ENCODE data around the gene TNFRSF12A. TPM values are rescaled to one million over a fixed set of nuclear protein-coding genes. Genes with fewer than 3 reads are reported as not detected.

The TNFRSF12A gene
- total RNA-seq, 6 experiments from 2014 or later = 392 to 451 (median 429) TPM

GRCh38 chr16:3026003-3026378, 5.8 kb downstream of the TNFRSF12A start:
- Mint-ChIP-seq H3K27me3 (ENCODE audit: insufficient read depth) (peaks cover 64% of the 10 kb centered on the region), H3K4me3 (no peak overlapping the region), H3K4me1 (ENCODE audit: low read depth) (peaks cover 33% of the 10 kb centered on the region), H3K9me3 (peaks cover 11% of the 10 kb centered on the region), H3K27ac (peak overlapping the region; percentile 40), H3K36me3 (ENCODE audit: low read depth) (peaks cover 41% of the 10 kb centered on the region)
- no peak for TF ChIP-seq CTCF (IDR thresholded peaks at IDR 0.05)
- no peak for DNase-seq

GRCh38 chr16:3026609-3027488, 6.7 kb downstream of the TNFRSF12A start:
- H3K9me3 Mint-ChIP-seq = peaks cover 11% of the 10 kb centered on the region
- DNase-seq = no peak
- H3K27ac Mint-ChIP-seq = no peak overlapping the region
- H3K4me3 Mint-ChIP-seq = no peak overlapping the region
- H3K36me3 Mint-ChIP-seq (ENCODE audit: low read depth) = peaks cover 32% of the 10 kb centered on the region
- H3K27me3 Mint-ChIP-seq (ENCODE audit: insufficient read depth) = peaks cover 60% of the 10 kb centered on the region
- TF ChIP-seq CTCF (IDR thresholded peaks at IDR 0.05) = no peak
- H3K4me1 Mint-ChIP-seq (ENCODE audit: low read depth) = peaks cover 30% of the 10 kb centered on the region

GRCh38 chr16:3027489-3027795, 7.3 kb downstream of the TNFRSF12A start:
- DNase-seq = no peak
- peaks cover 26% of the 10 kb centered on the region for H3K36me3 Mint-ChIP-seq (ENCODE audit: low read depth)
- peaks cover 11% of the 10 kb centered on the region for H3K9me3 Mint-ChIP-seq
- H3K4me1 Mint-ChIP-seq (ENCODE audit: low read depth) = peaks cover 24% of the 10 kb centered on the region
- 0 out of 2 replicates have a peak overlapping the region, but pooled peaks have one; percentile 18 for H3K27ac Mint-ChIP-seq
- peaks cover 58% of the 10 kb centered on the region for H3K27me3 Mint-ChIP-seq (ENCODE audit: insufficient read depth)
- H3K4me3 Mint-ChIP-seq = no peak overlapping the region
- TF ChIP-seq CTCF (IDR thresholded peaks at IDR 0.05) = no peak

GRCh38 chr16:3027983-3028715, 8.0 kb downstream of the TNFRSF12A start:
- H3K36me3 Mint-ChIP-seq (ENCODE audit: low read depth) = peaks cover 19% of the 10 kb centered on the region
- no peak overlapping the region for H3K4me3 Mint-ChIP-seq
- H3K4me1 Mint-ChIP-seq (ENCODE audit: low read depth) = peaks cover 17% of the 10 kb centered on the region
- peaks cover 54% of the 10 kb centered on the region for H3K27me3 Mint-ChIP-seq (ENCODE audit: insufficient read depth)
- peak; percentile 32 for DNase-seq
- peak; percentile 84 for TF ChIP-seq CTCF (IDR thresholded peaks at IDR 0.05)
- no peak overlapping the region for H3K27ac Mint-ChIP-seq
- peaks cover 11% of the 10 kb centered on the region for H3K9me3 Mint-ChIP-seq

GRCh38 chr16:3028716-3029319, 8.7 kb downstream of the TNFRSF12A start:
- Mint-ChIP-seq H3K36me3 (ENCODE audit: low read depth) (peaks cover 18% of the 10 kb centered on the region), H3K27me3 (ENCODE audit: insufficient read depth) (peaks cover 52% of the 10 kb centered on the region), H3K4me3 (peak overlapping the region; percentile 15; the same call in 1 of the 2 replicates), H3K9me3 (peaks cover 6% of the 10 kb centered on the region), H3K4me1 (ENCODE audit: low read depth) (peaks cover 12% of the 10 kb centered on the region), H3K27ac (no peak overlapping the region)
- DNase-seq = no peak
- no peak for TF ChIP-seq CTCF (IDR thresholded peaks at IDR 0.05)

Measured in HFFc6 (cell line).